Left lobe of liver (tissue), 2 donors: Measurements from ENCODE around the gene UBXN2A. TPM values are rescaled to one million over a fixed set of nuclear protein-coding genes. Genes with fewer than 3 reads are reported as not detected.
A peak's percentile ranks its signal among the peaks of the same experiment; 100 is the strongest.

ENCODE experiments used
- ATAC-seq: fragments of 200-7000 bp; cut with Tn5 transposase; one replicate; pipeline ENCODE4 v1.9.1; 2020; ENCODE audit warnings: mild to moderate bottlenecking, moderate library complexity
- DNase-seq: peaks from one replicate; pipeline ENCODE4 v3.0.0-alpha.2; 2020; ENCODE audit warnings: low spot score
- total RNA-seq: library from RNA; stranded (reverse); gene quantifications from one replicate; pipeline ENCODE4 v1.2.1, GENCODE V29; 2021
- donor health status: DM: no; HTN: no; CAD: no; lungs with moderate emphysema.
- donor health status: DM: no; HTN: yes; CAD: no.

Gene UBXN2A
- 6.1 TPM for total RNA-seq

DNA sequence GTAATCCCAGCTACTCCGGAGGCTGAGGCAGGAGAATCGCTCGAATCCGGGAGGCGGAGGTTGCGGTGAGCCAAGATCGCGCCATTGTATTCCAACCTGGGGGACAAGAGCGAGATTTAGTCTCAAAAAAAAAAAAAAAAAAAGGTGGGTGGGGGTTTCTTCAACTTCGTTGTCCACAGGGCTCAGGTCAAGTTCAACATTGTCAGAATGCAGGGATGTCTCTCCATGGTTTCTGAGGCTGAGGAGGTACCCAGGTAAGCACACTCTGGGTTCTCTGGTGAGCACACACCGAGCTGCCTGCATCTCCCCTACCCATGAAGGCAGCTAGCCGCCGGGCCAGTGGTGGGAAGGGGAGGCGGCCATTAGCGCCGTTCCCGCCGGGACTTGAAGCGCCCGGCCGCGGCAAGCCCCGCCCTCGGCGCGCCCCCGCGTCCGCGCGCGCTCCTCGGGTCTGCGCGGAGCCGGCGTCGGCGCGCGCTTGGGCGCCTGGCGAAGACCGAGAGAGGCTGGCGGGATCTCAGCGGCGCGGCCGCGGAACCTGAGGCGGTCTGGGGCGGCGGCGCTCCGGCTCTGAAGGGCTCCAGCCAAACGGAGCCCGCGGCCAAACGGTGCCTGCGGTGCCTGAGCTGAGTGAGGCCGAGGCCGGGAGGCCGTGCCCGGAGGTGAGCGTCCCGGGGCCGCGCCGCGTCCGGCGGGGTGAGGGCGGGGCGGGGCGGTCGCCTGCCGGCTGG is at the start of gene UBXN2A:
Gene UBXN2A (plus strand): TSS at position 477 of the 731 bp plus-strand sequence. CDS start 17,852 bp downstream, outside the sequence.
- DNase-seq (peak; percentile 81), ATAC-seq (peak; percentile 93)

DNA sequence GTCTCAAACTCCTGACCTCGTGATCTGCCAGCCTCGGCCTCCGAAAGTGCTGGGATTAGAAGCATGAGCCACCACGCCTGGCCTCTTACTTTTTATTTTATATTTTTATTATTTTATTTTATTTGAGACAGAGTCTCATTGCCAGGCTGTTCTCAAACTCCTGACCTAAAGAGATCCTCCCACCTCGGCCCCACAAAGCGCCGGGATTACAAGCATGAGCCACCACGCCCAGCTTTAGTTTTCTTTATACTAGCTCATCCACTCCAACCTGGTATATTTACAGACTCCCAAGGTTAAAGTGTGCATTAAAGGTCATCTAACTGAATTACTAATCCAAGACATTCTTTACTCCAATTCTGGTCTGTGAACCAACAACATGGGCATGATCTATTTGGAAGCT is 40.1 kb upstream of the UBXN2A start:
- ATAC-seq (no peak), DNase-seq (no peak)

DNA sequence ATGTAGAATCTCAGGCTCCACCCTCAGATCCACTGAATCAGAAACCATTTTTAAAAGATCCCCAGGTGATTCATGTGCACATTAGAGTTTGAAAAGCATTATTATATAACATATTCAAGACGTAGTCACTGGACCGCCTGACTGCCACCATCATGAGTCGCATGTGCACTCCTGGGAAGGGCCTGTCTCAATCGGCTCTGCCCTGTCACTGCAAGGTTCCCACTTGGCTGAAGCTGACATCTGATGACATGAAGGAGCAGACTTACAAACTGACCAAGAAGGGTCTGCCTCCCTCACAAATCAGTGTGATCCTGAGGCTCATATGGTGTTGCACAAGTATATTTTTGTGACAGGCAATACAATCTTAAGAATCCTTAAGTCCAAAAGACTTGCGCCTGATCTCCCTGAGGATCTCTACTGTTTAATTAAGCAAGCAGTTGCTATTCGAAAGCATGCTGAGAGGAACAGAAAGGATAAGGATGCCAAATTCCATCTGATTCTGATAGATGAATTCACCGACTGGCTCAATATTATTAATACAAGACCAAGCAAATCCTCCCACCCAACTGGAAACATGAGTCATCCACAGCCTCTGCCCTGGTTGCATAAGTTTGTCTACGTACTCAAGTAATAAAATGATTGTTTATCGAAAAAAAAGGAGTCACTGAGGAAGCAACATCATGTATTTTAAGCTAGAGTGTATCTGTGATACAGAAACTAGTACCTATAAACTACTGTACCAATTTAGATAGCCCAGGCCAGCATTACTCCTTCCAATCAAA is 39.5 kb upstream of the UBXN2A start:
- DNase-seq = no peak
- no peak for ATAC-seq

DNA sequence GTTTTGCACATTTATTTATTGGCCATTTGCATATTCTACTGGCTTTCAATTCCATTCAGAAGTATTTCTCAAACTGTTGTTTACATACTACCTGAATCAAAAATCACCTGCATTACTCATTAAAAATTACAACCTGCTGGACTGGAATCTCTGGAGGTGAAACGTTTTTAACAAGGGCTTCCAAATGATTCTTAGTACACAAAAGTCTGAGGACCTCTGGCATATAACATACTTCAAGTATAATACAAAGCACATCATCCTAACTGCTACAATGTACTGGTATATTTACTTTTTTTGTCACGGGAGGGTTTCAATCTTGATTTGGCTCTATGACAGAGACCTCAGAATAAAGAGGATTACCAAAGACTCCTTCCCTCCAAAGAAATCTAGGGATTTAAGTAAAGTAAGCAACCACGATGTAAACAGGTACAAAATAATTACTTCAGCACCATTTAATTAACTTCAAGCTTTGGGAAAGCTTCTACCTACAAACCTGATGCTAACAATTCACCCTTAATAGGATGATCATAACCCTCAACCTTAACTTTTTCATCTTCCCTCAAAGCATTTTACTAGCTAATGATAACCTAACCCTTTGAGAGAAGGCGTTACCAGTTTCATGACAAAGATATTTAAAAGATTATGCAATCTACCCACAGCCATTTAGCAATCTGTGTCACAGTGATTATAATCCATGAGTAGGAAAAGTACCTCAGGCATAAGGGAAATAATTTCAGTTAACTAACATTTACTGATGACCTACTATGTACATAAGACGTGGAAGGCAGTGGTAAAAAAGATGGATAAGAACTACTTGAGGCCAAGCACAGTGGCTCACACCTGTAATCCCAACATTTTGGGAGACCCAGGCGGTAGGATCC is 38.1 kb upstream of the UBXN2A start:
- ATAC-seq = peak; percentile 81
- DNase-seq = no peak

GRCh38 chr2:23903034-23903433 is 37.2 kb upstream of the UBXN2A start:
- ATAC-seq (no peak), DNase-seq (no peak)

DNA sequence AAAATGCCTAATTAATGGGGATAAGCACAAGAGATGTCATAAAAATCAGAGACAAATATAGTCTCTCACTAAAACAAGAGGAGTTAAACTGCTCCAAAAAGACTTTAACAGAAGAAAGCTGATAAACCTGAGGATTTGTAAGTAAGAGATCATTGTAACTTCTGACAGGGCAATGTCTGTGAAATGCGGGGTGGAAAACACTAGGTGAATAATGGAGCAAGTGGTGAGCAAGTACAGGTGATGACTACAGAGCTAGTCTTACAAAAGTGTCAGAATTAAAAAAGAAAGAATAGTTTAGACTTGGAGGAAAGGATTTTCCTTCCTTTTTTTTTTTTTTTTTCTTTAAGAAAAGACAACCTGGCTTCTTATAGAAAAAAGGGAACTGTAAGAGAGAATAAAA is 36.0 kb upstream of the UBXN2A start:
- no peak for ATAC-seq
- DNase-seq = no peak

GRCh38 chr2:23904692-23905091 is 35.6 kb upstream of the UBXN2A start:
- no peak for ATAC-seq

DNA sequence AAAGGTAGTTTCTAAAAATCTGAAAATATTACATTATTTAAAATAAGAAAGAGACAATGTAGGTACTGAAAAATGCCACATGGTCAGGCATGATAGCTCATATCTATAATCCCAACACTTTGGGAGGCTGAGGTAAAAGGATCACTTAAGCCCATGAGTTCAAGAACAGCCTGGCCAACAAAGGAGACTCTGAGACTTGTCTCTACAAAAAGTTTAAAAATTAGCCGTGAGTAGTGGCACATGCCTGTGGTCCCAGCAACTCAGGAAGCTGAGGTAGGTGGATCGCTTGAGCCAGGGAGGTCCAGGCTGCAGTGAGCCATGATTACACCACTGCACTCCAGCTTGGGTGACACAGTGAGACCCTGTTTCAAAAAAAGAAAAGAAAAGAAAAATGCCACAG is 35.1 kb upstream of the UBXN2A start:
- no peak for ATAC-seq
- DNase-seq = no peak

More at GRCh38 chr2:23904692-23905091, 35.6 kb upstream of the UBXN2A start:
- no peak for DNase-seq

DNA sequence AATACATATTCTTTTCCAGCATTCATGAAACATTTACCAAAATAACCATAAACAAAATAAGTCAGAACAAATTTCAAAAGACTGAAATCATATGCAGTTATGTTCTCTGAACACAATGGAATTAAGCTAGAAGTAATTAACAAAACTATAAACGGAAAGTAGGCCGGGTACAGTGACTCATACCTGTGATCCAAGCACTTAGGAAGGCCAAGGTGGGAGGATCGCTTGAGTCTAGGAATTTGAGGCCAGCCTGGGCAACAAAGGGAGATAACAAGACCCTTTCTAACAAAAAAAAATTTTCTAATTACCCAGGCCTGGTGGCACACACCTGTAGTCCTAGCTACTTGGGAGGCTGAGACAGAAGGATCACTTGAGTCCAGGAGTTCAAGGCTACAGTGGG is 28.2 kb upstream of the UBXN2A start:
- ATAC-seq (no peak), DNase-seq (no peak)

- ATAC-seq (no peak), DNase-seq (no peak)
Observed at GRCh38 chr2:23915327-23915726, 24.9 kb upstream of the UBXN2A start.

- DNase-seq (no peak), ATAC-seq (no peak)
Observed at GRCh38 chr2:23916727-23917405, 23.4 kb upstream of the UBXN2A start.

DNA sequence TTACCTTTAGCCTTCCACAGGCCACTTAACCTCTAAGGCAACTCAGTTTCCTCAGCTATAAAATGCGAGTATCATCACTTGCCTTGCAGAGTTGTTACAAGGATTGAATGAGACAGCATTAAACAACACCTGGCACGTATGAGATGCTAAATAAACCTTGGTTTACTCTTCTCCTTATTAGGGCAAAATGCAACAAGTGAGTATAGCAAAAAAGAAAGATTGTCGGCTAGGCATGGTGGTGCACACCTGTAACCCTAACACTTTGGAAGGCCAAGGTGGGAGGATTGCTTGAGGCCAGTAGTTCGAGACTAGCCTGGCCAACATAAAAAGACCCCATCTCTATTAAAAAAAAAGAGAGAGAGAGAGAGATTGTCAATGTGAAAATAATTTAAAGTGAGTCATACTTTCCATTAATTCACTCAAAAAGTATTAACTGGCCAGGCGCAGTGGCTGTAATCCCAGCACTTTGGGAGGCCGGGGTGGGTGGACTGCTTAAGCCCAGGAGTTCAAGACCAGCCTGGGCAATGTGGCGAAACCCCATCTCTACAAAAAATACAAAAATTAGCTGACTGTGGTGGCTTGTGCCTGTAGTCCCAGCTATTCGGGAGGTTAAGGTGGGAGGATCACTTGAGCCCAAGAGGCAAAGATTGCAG is 21.3 kb upstream of the UBXN2A start:
- no peak for DNase-seq
- ATAC-seq = no peak

DNA sequence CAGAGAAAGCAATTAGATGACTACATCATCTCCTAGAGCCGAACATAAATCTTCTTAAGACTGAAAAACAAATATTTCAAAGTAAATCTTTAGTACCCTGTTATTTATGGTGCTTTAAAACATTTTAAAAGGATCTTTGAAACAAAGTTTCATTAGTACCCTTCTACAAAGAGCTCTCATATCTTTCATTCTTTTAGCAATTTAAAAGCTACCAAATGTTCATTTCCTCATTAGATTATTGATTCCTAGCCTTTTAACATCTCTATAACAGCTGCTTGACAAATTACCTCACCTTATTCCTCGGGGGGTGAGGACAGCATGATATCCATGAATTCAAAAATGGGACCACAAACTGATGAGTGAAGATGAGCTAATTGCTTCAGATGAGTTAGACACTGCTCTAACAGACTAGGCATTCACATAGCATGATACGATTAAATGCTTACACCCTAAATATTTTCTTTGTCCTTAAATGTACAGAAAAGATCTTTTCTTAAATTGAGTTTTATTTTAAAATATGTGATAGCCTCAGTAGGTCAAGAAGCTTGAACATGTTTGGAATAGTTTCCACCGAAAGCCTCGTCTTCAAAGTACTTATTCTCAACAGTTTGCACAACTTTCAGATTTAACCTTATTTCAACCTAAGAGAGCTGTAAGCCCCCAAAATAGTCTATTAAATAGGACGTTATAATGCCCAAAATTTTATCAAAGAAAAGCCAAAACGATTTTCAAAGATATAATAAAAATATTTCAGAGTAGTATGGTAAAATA is 15.5 kb upstream of the UBXN2A start:
- DNase-seq (no peak), ATAC-seq (no peak)

GRCh38 chr2:23925702-23926289 is 14.5 kb upstream of the UBXN2A start:
- peak; percentile 46 for ATAC-seq
- DNase-seq = no peak

DNA sequence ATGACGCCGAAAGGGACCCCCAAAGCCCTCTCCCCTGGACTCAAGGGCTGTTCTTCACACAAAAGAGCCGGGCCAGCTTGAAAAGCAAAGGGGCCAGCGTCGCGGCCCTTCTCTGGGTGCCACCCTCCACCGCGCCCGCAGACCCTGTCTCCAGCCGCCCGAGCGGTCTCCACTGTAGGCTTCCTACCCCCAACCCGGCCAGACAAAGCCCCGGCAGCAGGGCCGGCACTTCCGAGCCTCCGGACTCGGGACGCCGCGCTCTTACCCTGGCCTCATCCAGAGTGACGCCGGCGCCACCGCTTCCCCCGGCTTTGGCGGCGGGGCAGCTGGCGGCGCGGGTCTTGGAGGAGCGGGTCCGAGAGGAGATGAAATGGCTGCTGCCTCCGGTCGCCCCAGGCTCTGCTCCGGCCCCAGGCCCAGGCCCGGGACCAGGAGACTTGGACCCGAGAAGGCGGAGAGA is 13.9 kb upstream of the UBXN2A start:
- ATAC-seq (peak; percentile 40), DNase-seq (peak; percentile 64)

- DNase-seq = peak; percentile 94
- ATAC-seq = peak; percentile 91
Observed at GRCh38 chr2:23926750-23927571, 13.3 kb upstream of the UBXN2A start, which contains the start of gene ATAD2B. ATAD2B (minus strand) TSS chr2:23927123; CDS start chr2:23926770, 353 bp downstream.

GRCh38 chr2:23934259-23934658 is 6.0 kb upstream of the UBXN2A start:
- DNase-seq (no peak), ATAC-seq (no peak)
